Measurements from ENCODE around the gene MUC4. TPM values are rescaled to one million over a fixed set of nuclear protein-coding genes. Genes with fewer than 3 reads are reported as not detected.

MUC4 gene
- total RNA-seq, 2 experiments from 2014 or later, result 0.02 TPM; not detected in 1

DNA sequence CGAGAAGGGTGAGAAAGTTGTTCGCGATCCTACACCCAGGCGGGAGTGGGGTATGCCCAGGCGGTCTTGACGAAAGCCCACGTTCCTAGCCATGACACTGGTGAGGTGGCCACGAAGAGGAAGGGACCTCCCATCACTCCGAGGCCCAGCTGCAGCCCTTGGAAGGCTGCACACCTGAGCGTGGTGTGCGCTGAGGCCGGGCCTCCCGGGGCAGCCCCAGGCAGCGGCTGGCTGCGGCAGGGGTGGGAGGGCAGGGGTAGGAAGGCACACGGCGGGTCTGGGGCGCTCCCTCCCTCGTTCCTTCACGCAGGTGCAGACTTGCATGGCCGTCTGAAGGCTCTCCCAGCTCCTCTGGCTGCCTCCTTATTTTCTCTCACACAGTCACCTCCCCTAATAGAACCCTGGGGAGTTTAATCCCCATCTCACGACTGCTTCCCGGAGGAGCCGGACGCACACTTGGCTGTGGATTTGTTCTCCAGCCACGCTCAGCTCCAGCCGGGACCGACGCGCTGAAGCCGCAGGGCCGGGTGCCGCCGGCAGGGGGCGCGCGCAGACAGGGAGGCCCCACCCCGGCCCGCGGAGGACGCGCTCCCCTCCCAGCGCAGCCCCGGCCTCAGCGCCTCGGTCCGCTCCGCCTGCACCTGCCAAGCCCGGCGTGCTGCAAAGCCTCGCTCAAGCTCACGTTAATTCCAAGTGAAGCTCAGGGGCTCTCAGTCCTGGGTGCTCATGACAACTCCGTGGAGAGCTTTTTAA, 37.8 kb upstream of the MUC4 start:
- H3K4me3 Mint-ChIP-seq, result no peak overlapping the region
- DNase-seq, result no peak
- H3K4me1 Mint-ChIP-seq (ENCODE audit: low read depth), result peaks cover 2% of the 10 kb centered on the region
- no peaks in the 10 kb centered on the region for H3K36me3 Mint-ChIP-seq (ENCODE audit: low read depth)
- intact Hi-C loops (cut with micrococcal nuclease), result loop anchor here (2.0 to 10.0 kb wide), 4 partner anchors 105 to 718 kb away; partner anchors contain the start of genes FBXO45 and WDR53
- H3K27ac Mint-ChIP-seq, result no peak overlapping the region
- no peaks in the 10 kb centered on the region for H3K27me3 Mint-ChIP-seq (ENCODE audit: low read depth)
- H3K9me3 Mint-ChIP-seq, result no peaks in the 10 kb centered on the region
- CTCF ChIA-PET, result interaction anchor here (0.7 to 3.0 kb wide), 24 partner anchors 9 to 1178 kb away, joined by 3 to 15 read pairs (median 6); no protein-coding TSS in a partner anchor

DNA sequence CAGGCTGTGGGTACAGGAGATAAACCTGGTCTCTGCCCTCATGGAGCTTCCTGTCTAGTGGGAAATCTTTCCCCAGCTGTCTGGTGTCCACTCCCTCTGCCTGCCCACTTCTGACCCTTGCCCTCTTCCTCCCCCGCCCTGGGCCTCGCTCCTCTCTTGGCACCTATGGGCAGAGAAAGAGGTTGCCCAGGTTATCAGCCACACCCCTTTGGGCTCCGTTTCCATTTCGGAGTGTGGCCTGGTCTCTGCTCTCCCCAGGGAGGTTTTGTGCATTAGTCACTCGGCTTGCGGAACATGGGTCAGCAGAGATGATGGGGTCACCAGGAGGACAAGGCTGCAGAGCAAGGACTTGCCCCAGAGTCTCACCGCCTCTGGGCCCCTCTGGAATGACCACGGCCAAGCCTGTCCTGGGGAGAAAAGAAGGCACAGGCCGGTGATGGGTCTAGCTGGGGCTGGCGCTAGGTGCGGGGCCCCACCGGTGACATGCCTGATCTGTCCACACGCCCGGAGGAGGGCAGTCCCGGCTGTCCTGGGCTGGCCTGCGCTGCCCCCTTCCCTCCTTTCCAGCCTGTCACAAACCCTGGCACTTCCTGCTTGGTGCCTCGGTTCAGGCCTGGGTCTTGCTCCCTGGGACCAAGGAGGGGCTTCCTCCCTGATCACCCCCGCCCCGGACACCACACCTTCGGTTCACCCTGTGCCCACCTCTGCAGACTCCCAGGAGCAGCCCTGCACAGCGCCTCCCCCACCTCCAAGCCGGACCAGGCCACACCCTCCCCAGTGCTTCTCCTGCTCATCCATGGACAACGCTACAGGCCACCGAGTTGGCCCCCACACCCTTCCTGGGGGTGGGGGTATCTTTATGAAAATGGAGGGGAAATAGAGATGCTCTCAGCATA, 35.6 kb upstream of the MUC4 start:
- no peak overlapping the region for H3K27ac Mint-ChIP-seq
- H3K27me3 Mint-ChIP-seq (ENCODE audit: low read depth), result no peaks in the 10 kb centered on the region
- peaks cover 2% of the 10 kb centered on the region for H3K4me1 Mint-ChIP-seq (ENCODE audit: low read depth)
- no peak for DNase-seq
- H3K9me3 Mint-ChIP-seq, result no peaks in the 10 kb centered on the region
- CTCF ChIA-PET, result interaction anchor here (0.9 to 1.2 kb wide), 2 partner anchors 11 to 68 kb away, joined by 4 read pairs; no protein-coding TSS in a partner anchor
- no peaks in the 10 kb centered on the region for H3K36me3 Mint-ChIP-seq (ENCODE audit: low read depth)
- no peak overlapping the region for H3K4me3 Mint-ChIP-seq
- intact Hi-C loops (cut with micrococcal nuclease), result loop anchor here (5.0 kb wide), 1 partner anchor 720 kb away; the partner anchor contains the start of genes FBXO45 and WDR53

DNA sequence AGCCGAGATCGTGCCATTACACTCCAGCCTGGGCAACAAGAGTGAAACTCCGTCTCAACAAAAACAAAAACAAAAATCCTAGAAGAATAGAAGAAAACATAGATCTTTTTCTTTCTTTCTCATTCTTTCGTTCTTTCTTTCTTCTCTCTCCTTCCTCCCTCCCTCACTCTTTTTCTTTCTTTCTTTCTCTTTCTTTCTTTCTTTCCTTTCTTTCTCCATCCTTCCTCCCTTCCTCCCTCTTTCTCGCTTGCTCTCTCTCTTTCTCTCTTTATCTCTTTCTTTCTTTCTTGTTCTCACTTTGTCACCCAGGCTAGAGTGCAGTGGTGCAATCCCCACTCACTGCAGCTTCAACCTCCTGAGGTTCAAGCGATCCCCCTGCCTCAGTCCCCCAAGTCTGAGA, 33.8 kb upstream of the MUC4 start:
- no peaks in the 10 kb centered on the region for H3K27me3 Mint-ChIP-seq (ENCODE audit: low read depth)
- DNase-seq, result no peak
- no peak overlapping the region for H3K4me3 Mint-ChIP-seq
- H3K36me3 Mint-ChIP-seq (ENCODE audit: low read depth), result no peaks in the 10 kb centered on the region
- H3K9me3 Mint-ChIP-seq, result no peaks in the 10 kb centered on the region
- intact Hi-C loops (cut with micrococcal nuclease), result loop anchor here (5.0 kb wide), 1 partner anchor 722 kb away; the partner anchor contains the start of genes FBXO45 and WDR53
- H3K27ac Mint-ChIP-seq, result no peak overlapping the region
- H3K4me1 Mint-ChIP-seq (ENCODE audit: low read depth), result no peaks in the 10 kb centered on the region
- CTCF ChIA-PET, result no interaction called here

DNA sequence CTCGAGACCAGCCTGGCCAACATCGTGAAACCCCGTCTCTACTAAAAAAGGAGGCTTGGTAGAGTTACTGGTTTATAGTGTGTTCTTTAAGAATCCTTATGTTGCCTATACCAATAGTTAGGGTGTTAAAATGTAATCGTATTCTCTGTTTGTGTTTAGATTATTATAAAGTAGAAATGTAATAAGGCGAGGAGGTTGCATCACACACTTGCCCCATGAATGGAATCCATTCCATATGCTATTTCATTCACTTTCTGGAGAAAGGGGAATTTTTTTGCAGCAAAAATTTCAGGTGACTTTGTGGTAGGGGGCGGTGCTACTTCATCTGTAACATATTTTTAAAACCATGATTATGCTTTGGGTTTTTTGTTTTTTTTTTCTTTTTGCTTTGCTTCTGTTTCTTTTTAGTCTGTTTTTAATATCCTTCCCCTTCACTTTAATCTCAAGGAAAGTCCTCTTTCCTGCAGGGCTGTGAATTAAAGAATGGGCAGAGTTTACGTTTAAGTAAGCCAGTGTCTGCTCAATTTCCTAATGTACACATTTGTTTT, 33.0 kb upstream of the MUC4 start:
- no peak overlapping the region for H3K27ac Mint-ChIP-seq
- H3K9me3 Mint-ChIP-seq, result no peaks in the 10 kb centered on the region
- no peak overlapping the region for H3K4me3 Mint-ChIP-seq
- H3K27me3 Mint-ChIP-seq (ENCODE audit: low read depth), result no peaks in the 10 kb centered on the region
- CTCF ChIA-PET, result interaction anchor here (1.2 to 1.7 kb wide), 2 partner anchors 15 to 49 kb away, joined by 5 to 8 read pairs; no protein-coding TSS in a partner anchor
- intact Hi-C loops (cut with micrococcal nuclease), result loop anchor here (5.0 kb wide), 1 partner anchor 723 kb away; the partner anchor contains the start of genes FBXO45 and WDR53
- H3K4me1 Mint-ChIP-seq (ENCODE audit: low read depth), result no peaks in the 10 kb centered on the region
- no peak for DNase-seq
- H3K36me3 Mint-ChIP-seq (ENCODE audit: low read depth), result no peaks in the 10 kb centered on the region

DNA sequence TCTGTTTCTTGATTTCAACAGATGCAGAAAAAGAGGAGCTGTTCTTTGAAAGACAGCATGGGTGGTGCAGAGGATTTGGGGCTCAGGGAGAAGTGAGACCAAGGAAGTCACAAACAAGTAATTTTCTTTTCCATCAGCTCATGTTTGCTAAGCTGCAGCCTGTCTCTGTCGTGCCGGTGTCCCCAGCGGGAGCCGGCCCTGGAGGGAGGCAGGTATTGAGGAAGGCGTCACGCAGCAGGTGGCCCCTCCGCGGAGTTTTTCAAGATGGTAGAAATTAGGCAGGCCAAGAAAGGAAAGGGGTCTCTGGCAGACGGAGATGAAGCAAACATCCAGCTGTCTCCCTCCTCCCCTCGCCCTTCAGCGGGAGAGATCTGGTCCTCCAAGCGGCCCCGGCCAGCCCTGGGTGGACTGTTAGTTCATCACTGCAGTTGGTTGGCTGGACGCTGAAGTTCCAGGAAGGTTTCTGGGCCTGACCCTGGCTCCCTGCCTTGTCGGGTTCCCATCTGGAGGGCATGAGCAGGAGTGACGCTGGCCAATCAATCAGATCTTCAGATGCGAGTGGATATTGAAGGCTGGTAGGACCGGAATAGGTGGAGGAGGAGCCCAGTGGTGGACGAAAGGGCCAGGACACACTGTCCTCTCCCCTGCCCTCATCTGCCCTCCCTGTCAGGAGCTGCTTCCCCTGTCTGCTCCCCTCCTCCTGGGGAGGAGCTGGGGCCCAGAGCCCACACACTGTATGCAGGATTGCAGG, 27.7 kb upstream of the MUC4 start:
- intact Hi-C loops (cut with micrococcal nuclease), result no loop called here
- CTCF ChIA-PET, result interaction anchor here (1.0 to 2.0 kb wide), 2 partner anchors 11 to 16 kb away, joined by 3 to 10 read pairs; no protein-coding TSS in a partner anchor
- Mint-ChIP-seq H3K27ac (no peak overlapping the region), H3K4me1 (ENCODE audit: low read depth) (no peaks in the 10 kb centered on the region), H3K36me3 (ENCODE audit: low read depth) (no peaks in the 10 kb centered on the region), H3K9me3 (no peaks in the 10 kb centered on the region), H3K27me3 (ENCODE audit: low read depth) (no peaks in the 10 kb centered on the region), H3K4me3 (no peak overlapping the region)
- DNase-seq, result no peak

DNA sequence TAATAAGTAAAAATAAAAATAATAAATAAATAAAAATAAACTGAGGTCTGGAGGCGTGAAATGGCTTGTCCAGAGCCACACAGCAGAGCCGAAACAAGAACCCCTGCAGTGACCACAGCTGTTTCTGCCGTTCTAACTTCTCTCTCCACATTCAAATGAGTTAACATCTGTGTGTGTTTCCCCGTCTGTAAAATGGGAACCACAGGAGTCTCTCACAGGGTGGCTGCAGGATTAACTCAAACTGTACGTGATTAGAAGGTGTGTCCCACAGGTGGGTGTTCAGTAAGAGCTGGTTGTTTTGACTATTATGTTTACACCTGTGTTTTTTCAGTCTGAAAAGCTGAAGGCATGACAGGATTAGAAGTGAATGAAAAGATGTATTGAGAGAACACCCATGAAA, 27.0 kb upstream of the MUC4 start:
- CTCF ChIA-PET, result interaction anchor here (1.0 to 2.0 kb wide), 2 partner anchors 12 to 17 kb away, joined by 3 to 10 read pairs; no protein-coding TSS in a partner anchor
- Mint-ChIP-seq H3K27me3 (ENCODE audit: low read depth) (no peaks in the 10 kb centered on the region), H3K27ac (no peak overlapping the region), H3K4me3 (no peak overlapping the region), H3K9me3 (no peaks in the 10 kb centered on the region), H3K36me3 (ENCODE audit: low read depth) (no peaks in the 10 kb centered on the region), H3K4me1 (ENCODE audit: low read depth) (no peaks in the 10 kb centered on the region)
- intact Hi-C loops (cut with micrococcal nuclease), result no loop called here
- DNase-seq, result no peak

DNA sequence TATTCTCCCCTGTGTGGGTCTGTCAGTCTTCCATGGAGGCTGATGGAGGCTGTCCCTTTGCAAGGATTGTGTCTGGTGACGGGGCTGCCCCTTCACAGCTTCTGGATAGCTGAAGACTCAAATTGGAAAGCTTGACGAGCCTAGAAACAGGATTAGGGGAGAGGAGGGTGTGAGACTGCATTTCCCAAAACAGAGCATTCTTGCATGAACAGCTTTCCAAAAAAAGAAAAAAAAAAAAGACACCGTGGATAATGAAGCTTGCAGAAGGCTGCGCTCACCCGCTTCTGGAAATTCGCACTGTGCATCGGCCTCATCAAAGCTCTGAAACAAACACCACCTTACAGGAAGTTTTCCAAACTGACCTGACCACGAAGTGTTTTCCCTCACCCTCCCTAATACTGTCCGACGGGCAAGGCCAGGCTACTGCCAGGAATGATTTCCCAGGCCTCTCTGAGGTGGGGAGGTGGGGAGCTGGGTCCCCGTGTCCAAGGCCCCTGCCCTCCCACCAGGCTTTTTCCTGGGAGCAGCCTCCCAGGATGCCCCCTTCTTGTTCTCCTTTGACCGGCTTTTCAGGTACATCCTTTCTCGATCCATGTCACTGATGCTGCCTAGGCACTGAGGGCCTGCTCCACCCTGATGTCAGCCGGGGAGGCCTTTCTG, 24.9 kb upstream of the MUC4 start:
- Mint-ChIP-seq H3K27me3 (ENCODE audit: low read depth) (no peaks in the 10 kb centered on the region), H3K36me3 (ENCODE audit: low read depth) (no peaks in the 10 kb centered on the region), H3K9me3 (no peaks in the 10 kb centered on the region), H3K27ac (no peak overlapping the region), H3K4me1 (ENCODE audit: low read depth) (no peaks in the 10 kb centered on the region), H3K4me3 (no peak overlapping the region)
- intact Hi-C loops (cut with micrococcal nuclease), result no loop called here
- DNase-seq, result no peak
- CTCF ChIA-PET, result interaction anchor here (1.1 to 1.4 kb wide), 2 partner anchors 10 to 14 kb away, joined by 3 to 4 read pairs; no protein-coding TSS in a partner anchor

DNA sequence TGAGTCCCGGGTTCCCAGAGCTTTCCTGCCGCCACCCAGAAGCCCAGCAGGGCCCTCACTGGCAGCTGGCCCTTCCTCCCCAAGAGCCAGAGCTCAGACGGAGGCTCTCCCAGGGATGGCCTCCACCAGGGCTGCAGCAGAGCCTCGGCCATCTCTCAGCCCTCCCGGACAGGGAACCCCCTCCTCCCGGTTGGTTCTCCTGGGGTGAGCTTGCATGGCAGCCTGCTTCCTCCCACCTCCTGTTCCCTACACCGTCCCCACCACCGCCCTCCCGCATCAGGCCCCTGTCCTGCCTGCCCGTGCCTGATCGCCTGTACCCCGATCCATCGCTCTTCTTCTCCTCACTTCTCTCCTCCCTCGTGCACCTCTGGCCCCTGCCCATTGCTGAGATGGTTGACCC, 24.1 kb upstream of the MUC4 start:
- Mint-ChIP-seq H3K36me3 (ENCODE audit: low read depth) (no peaks in the 10 kb centered on the region), H3K4me3 (no peak overlapping the region), H3K9me3 (no peaks in the 10 kb centered on the region), H3K4me1 (ENCODE audit: low read depth) (no peaks in the 10 kb centered on the region), H3K27me3 (ENCODE audit: low read depth) (no peaks in the 10 kb centered on the region), H3K27ac (no peak overlapping the region)
- no peak for DNase-seq
- CTCF ChIA-PET, result interaction anchor here (0.6 to 1.4 kb wide), 3 partner anchors 11 to 148 kb away, joined by 3 to 7 read pairs (median 4); no protein-coding TSS in a partner anchor
- intact Hi-C loops (cut with micrococcal nuclease), result no loop called here

DNA sequence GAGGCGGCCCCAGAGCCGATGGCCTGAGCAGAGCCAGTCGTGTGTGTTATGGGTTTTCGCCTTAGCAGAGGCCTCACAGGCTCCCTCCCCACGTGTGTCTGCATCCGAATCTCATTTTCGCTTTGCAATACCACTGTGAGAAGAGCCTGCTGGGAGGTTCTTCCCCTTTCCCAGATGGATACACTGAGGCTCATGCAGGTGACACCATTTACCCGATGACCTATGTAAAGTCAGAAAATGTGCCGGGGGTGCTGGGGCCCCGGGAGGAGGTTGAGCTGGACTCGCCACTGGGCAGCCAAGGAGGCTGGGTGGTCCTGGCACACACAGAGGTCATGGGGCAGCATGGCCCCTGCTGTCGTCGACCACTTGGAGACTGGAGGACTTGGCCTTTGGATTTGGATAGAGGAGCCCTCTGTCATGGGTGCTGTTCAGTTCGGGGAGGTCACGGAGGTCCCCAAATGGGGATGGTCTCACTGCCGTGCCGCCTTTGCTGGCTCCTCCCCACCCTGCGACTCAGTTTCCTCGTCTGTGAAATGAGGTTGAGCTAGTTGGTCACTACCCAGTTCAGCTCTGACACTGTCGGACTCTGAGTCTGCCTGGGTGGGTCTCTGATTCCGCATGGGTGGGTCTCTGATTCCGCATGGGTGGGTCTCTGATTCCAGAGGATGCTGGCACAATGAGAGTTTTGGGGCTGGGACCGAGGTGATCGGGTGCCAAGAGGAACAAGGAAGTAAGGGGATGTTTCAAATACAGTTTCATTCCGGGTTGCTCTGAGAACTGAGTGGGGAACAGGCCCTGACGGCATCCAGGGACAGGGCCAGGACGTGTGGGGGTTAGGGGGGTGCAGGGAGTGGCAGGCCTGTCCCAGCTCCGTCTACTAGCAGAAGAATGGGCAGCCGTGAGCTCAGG, 23.2 kb upstream of the MUC4 start:
- Mint-ChIP-seq H3K36me3 (ENCODE audit: low read depth) (no peaks in the 10 kb centered on the region), H3K27ac (no peak overlapping the region), H3K4me1 (ENCODE audit: low read depth) (no peaks in the 10 kb centered on the region), H3K27me3 (ENCODE audit: low read depth) (no peaks in the 10 kb centered on the region), H3K4me3 (no peak overlapping the region), H3K9me3 (no peaks in the 10 kb centered on the region)
- CTCF ChIA-PET, result interaction anchor here (0.7 to 2.1 kb wide), 5 partner anchors 16 to 563 kb away, joined by 3 to 9 read pairs (median 3); partner anchors contain the start of gene XXYLT1
- intact Hi-C loops (cut with micrococcal nuclease), result no loop called here
- no peak for DNase-seq

DNA sequence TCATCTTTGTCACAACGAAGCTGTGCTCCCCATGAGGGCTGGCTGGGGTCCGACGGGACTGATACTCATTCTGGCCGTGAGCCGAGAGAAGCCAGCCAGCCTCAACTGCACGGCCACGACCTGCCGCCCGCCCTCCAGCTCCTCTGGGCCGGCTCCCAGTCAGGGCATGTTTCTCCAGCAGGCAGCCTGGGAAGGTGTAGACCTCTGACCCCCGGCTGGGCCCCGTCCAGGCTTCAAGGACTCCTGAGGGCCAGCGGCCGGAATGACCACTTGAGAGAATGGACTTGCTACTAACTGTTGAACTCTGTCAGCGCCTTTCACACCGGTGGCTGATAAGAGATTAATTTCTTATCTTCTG, 18.1 kb upstream of the MUC4 start:
- H3K36me3 Mint-ChIP-seq (ENCODE audit: low read depth), result no peaks in the 10 kb centered on the region
- intact Hi-C loops (cut with micrococcal nuclease), result no loop called here
- H3K9me3 Mint-ChIP-seq, result no peaks in the 10 kb centered on the region
- CTCF ChIA-PET, result no interaction called here
- H3K4me3 Mint-ChIP-seq, result no peak overlapping the region
- H3K4me1 Mint-ChIP-seq (ENCODE audit: low read depth), result no peaks in the 10 kb centered on the region
- DNase-seq, result no peak
- H3K27me3 Mint-ChIP-seq (ENCODE audit: low read depth), result no peaks in the 10 kb centered on the region
- no peak overlapping the region for H3K27ac Mint-ChIP-seq

Data from activated naive CD4-positive, alpha-beta T cell treated with anti-CD3 and anti-CD28 coated beads for 36 hours (primary cell).